Keratinocyte (primary cell): ENCODE measurements around the gene ASIC2. TPM values are rescaled to one million over a fixed set of nuclear protein-coding genes. Genes with fewer than 3 reads are reported as not detected.

Source experiments
- DNase-seq: peaks from one replicate; pipeline ENCODE4 v3.0.0-alpha.2; 2011; ENCODE audit warnings: low read depth, missing footprints, low spot score
- FAIRE-seq: peaks from 2 replicates; lab custom pipeline; 2011; peaks lifted over from hg19 to GRCh38; lab: Jason Lieb, UNC
- H2AFZ ChIP-seq: 2 replicates; pipeline ENCODE4 v1.6.0; 2012; ENCODE audit warnings: low read length, control low read depth, inconsistent platforms; ENCODE audit not compliant: control insufficient read depth
- H3K27ac ChIP-seq: 2 replicates; pipeline ENCODE4 v1.5.1; 2011; ENCODE audit warnings: low read length; ENCODE audit not compliant: control insufficient read depth, insufficient read depth
- H3K27me3 ChIP-seq: 3 replicates; pipeline ENCODE4 v1.6.0; 2011; ENCODE audit warnings: low read length; ENCODE audit not compliant: control insufficient read depth, insufficient read depth; ENCODE audit errors: extremely low read depth
- H3K36me3 ChIP-seq, 2 experiments: 2 replicates in 1 of 2; 3 replicates in 1 of 2; pipeline ENCODE4 v1.5.1; 2011; ENCODE audit warnings: low read length in 2 of 2, mild to moderate bottlenecking in 1 of 2; ENCODE audit not compliant: control insufficient read depth in 2 of 2, insufficient read depth in 2 of 2; ENCODE audit errors: extremely low read depth in 1 of 2
- H3K4me1 ChIP-seq: 3 replicates; pipeline ENCODE4 v1.5.1; 2011; ENCODE audit warnings: low read length; ENCODE audit not compliant: control insufficient read depth, insufficient read depth; ENCODE audit errors: extremely low read depth
- H3K4me2 ChIP-seq: 3 replicates; pipeline ENCODE4 v1.6.0; 2011; ENCODE audit warnings: low read depth, low read length; ENCODE audit not compliant: control insufficient read depth, insufficient read depth; ENCODE audit errors: extremely low read depth
- H3K4me3 ChIP-seq, 3 experiments: fragments of 200-600 bp in 1 of 3; sonication (generic) in 1 of 3; 2 replicates in 2 of 3; 3 replicates in 1 of 3; pipeline ENCODE4 v1.5.1; 2011 to 2016; ENCODE audit warnings: low read length in 3 of 3, mild to moderate bottlenecking in 3 of 3, control low read depth in 2 of 3, inconsistent platforms in 1 of 3, low read depth in 1 of 3, mixed read lengths in 1 of 3, mixed run types in 1 of 3, moderate library complexity in 1 of 3; ENCODE audit not compliant: control insufficient read depth in 2 of 3, insufficient read depth in 2 of 3; ENCODE audit errors: extremely low read depth in 1 of 3
- H3K79me2 ChIP-seq: 2 replicates; pipeline ENCODE4 v1.6.0; 2012; ENCODE audit warnings: low read length; ENCODE audit not compliant: control insufficient read depth, insufficient read depth
- H3K9ac ChIP-seq: 3 replicates; pipeline ENCODE4 v1.6.0; 2011; ENCODE audit warnings: low read length; ENCODE audit not compliant: control insufficient read depth, insufficient read depth; ENCODE audit errors: extremely low read depth
- H3K9me1 ChIP-seq: 3 replicates; pipeline ENCODE4 v1.6.0; 2011; ENCODE audit warnings: low read length; ENCODE audit not compliant: control insufficient read depth, insufficient read depth; ENCODE audit errors: extremely low read depth
- H3K9me3 ChIP-seq: 2 replicates; pipeline ENCODE4 v1.5.1; 2012; ENCODE audit warnings: low read depth, low read length; ENCODE audit not compliant: control insufficient read depth
- H4K20me1 ChIP-seq: 3 replicates; pipeline ENCODE4 v1.6.0; 2011; ENCODE audit warnings: low read length; ENCODE audit not compliant: control insufficient read depth, insufficient read depth; ENCODE audit errors: extremely low read depth
- EZH2 ChIP-seq: IDR thresholded peaks from one replicate; pipeline ENCODE4 v1.6.1; 2012; ENCODE audit warnings: inconsistent platforms, mild to moderate bottlenecking, low read length, moderate library complexity
- dilution Hi-C: fragments of 300-500 bp; cut with MboI; formaldehyde crosslinking; loops from one replicate; pipeline ENCODE4 v1.7.0; 2020; ENCODE audit warnings: low sequenced_read_pairs; ENCODE audit not compliant: extremely low pct_ligation_motif_present
- polyA plus RNA-seq, 5 experiments: library from polyadenylated mRNA; depleted of rRNA in 3 of 5; stranded (reverse) in 3 of 5; stranded (forward) in 1 of 5; unstranded in 1 of 5; fragments of >200 nt; gene quantifications; 1 replicate in 1 of 5; 2 replicates in 3 of 5; 3 replicates in 1 of 5; pipeline versions ENCODE4 v1.2.1 to v1.2.3, GENCODE V29; 2011 to 2012; ENCODE audit warnings: missing spikeins in 2 of 5, low read depth in 1 of 5, low replicate concordance in 1 of 5
- TF ChIP-seq, protein P1 (sequence below), 3 experiments: IDR thresholded peaks in 1 of 3; conservative IDR thresholded peaks in 1 of 3; optimal IDR thresholded peaks in 1 of 3; 2 replicates in 2 of 3; 3 replicates in 1 of 3; pipeline versions ENCODE3 to v1.5.1; 2011; ENCODE audit warnings: low read length in 3 of 3, mild to moderate bottlenecking in 3 of 3, moderate library complexity in 2 of 3, control low read depth in 1 of 3, inconsistent platforms in 1 of 3; ENCODE audit not compliant: insufficient read depth in 2 of 3; ENCODE audit errors: extremely low read depth in 1 of 3

The ASIC2 gene
- polyA plus RNA-seq, 1 donor (not counting 4 experiments of a cell fraction or from before 2014, with no cell fraction given) = not detected

DNA sequence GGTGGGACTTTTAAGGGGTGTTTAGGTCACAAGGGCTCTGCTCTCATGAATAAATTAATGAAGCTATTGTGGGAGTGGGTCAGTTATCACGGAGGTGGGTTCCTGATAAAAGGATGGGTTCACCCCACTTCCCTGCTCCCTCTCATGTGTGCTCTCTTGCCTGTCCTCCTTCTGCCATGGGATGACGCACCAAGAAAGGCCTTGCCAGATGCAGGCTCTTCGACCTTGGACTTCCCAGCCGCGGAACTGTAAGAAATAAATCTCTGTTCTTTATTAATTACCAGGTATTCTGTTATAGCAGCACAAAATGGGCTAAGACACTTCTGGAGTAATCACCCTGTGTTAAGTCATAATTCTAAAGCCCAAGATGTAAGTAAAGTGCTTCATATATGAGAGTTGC is 141.5 kb downstream of the ASIC2 start:
- H3K36me3 ChIP-seq = no peaks in the 10 kb centered on the region
- TF ChIP-seq, protein P1, sequence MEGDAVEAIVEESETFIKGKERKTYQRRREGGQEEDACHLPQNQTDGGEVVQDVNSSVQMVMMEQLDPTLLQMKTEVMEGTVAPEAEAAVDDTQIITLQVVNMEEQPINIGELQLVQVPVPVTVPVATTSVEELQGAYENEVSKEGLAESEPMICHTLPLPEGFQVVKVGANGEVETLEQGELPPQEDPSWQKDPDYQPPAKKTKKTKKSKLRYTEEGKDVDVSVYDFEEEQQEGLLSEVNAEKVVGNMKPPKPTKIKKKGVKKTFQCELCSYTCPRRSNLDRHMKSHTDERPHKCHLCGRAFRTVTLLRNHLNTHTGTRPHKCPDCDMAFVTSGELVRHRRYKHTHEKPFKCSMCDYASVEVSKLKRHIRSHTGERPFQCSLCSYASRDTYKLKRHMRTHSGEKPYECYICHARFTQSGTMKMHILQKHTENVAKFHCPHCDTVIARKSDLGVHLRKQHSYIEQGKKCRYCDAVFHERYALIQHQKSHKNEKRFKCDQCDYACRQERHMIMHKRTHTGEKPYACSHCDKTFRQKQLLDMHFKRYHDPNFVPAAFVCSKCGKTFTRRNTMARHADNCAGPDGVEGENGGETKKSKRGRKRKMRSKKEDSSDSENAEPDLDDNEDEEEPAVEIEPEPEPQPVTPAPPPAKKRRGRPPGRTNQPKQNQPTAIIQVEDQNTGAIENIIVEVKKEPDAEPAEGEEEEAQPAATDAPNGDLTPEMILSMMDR (optimal IDR thresholded peaks at IDR 0.05 in 1 of 3, IDR thresholded peaks at IDR 0.05 in 1 of 3, conservative IDR thresholded peaks at IDR 0.05 in 1 of 3; ENCODE audit: extremely low read depth in 1 of 3, insufficient read depth in 2 of 3, low read length in 3 of 3) = no peak
- TF ChIP-seq EZH2 = no peak
- no peak for DNase-seq
- FAIRE-seq = no peak
- H3K27ac ChIP-seq = no peak overlapping the region
- no peak overlapping the region for H2AFZ ChIP-seq
- no peak overlapping the region for H3K9ac ChIP-seq
- no peak overlapping the region for H3K4me2 ChIP-seq
- no peaks in the 10 kb centered on the region for H3K79me2 ChIP-seq
- H3K27me3 ChIP-seq = no peaks in the 10 kb centered on the region
- no peaks in the 10 kb centered on the region for H3K4me1 ChIP-seq
- H4K20me1 ChIP-seq = no peaks in the 10 kb centered on the region
- H3K4me3 ChIP-seq = no peak overlapping the region
- H3K9me1 ChIP-seq = no peaks in the 10 kb centered on the region
- dilution Hi-C loops = no loop called here
- H3K9me3 ChIP-seq = no peaks in the 10 kb centered on the region

DNA sequence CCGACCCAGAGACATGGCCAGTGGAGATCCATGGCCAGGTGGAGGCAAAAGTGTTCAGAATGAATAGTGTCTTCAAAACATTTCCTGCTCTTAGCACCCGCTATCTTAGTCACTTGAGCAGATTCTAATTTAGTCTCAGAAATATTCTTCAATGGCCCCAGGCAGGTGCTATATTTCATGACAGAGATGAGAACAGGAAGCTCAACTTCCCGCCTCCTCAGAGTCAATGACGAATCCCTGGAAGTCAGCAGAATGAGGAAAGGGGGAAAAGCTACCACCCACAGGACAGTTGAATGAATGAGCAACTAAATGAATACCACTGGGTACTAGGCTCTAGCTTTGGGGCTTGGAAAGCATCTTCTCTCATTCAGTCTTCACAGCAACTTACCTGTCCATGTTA is 147.2 kb downstream of the ASIC2 start:
- H3K4me2 ChIP-seq = no peak overlapping the region
- TF ChIP-seq EZH2 = no peak
- TF ChIP-seq, protein P1 (optimal IDR thresholded peaks at IDR 0.05 in 1 of 3, IDR thresholded peaks at IDR 0.05 in 1 of 3, conservative IDR thresholded peaks at IDR 0.05 in 1 of 3; ENCODE audit: extremely low read depth in 1 of 3, insufficient read depth in 2 of 3, low read length in 3 of 3) = no peak
- no peak overlapping the region for H3K4me3 ChIP-seq
- FAIRE-seq = peak; percentile 67
- no peaks in the 10 kb centered on the region for H3K36me3 ChIP-seq
- H3K79me2 ChIP-seq = no peaks in the 10 kb centered on the region
- H3K9me3 ChIP-seq = no peaks in the 10 kb centered on the region
- no peak overlapping the region for H2AFZ ChIP-seq
- DNase-seq = no peak
- no peaks in the 10 kb centered on the region for H4K20me1 ChIP-seq
- H3K27ac ChIP-seq = no peak overlapping the region
- H3K27me3 ChIP-seq = no peaks in the 10 kb centered on the region
- dilution Hi-C loops = no loop called here
- no peak overlapping the region for H3K9ac ChIP-seq
- H3K4me1 ChIP-seq = peaks cover 6% of the 10 kb centered on the region
- no peaks in the 10 kb centered on the region for H3K9me1 ChIP-seq
